Activated CD8-positive, alpha-beta T cell treated with anti-CD3 and anti-CD28 coated beads for 36 hours (primary cell): ENCODE measurements around the gene IL1RAPL2. TPM values are rescaled to one million over a fixed set of nuclear protein-coding genes. Genes with fewer than 3 reads are reported as not detected.

ENCODE experiments used
- ATAC-seq: fragments of 200-7000 bp; cut with Tn5 transposase; one replicate; pipeline ENCODE4 v1.10.0; 2021; ENCODE audit warnings: mild to moderate bottlenecking, moderate library complexity
- CTCF ChIA-PET: fragments of 350-600 bp; sonication (Branson Sonifier 250); formaldehyde crosslinking; loops from one replicate; lab custom pipeline; 2021; ENCODE audit warnings: antibody characterized with exemption; lab: Charles Lee
- POLR2A ChIA-PET: fragments of 350-600 bp; sonication (Branson Sonifier 250); formaldehyde crosslinking; loops from one replicate; lab custom pipeline; 2021; ENCODE audit warnings: antibody characterized with exemption; lab: Charles Lee
- DNase-seq: peaks from one replicate; pipeline ENCODE4 v3.0.0-alpha.2; 2020
- H3K27ac Mint-ChIP-seq: one replicate; pipeline ENCODE4 v1.8.0; 2021; ENCODE audit warnings: mild to moderate bottlenecking, mixed read lengths
- H3K27me3 Mint-ChIP-seq: one replicate; pipeline ENCODE4 v1.8.0; 2021; ENCODE audit warnings: mixed read lengths
- H3K36me3 Mint-ChIP-seq: one replicate; pipeline ENCODE4 v1.8.0; 2021; ENCODE audit warnings: low read depth, mixed read lengths
- H3K4me1 Mint-ChIP-seq: one replicate; pipeline ENCODE4 v1.8.0; 2021; ENCODE audit warnings: low read depth, mixed read lengths
- H3K4me3 Mint-ChIP-seq: one replicate; pipeline ENCODE4 v1.8.0; 2021; ENCODE audit warnings: mild to moderate bottlenecking, moderate library complexity, mixed read lengths
- H3K9me3 Mint-ChIP-seq: one replicate; pipeline ENCODE4 v1.8.0; 2021; ENCODE audit warnings: mixed read lengths
- CTCF ChIP-seq: fragments of 200-600 bp; IDR thresholded peaks from one replicate; pipeline ENCODE4 v1.8.0; 2022; ENCODE audit warnings: antibody characterized with exemption, mild to moderate bottlenecking
- intact Hi-C: fragments of 100-400 bp; cut with micrococcal nuclease; formaldehyde crosslinking; loops from one replicate; pipeline ENCODE4 v1.10.0; 2022
- total RNA-seq, 2 experiments: library from RNA; stranded (reverse); gene quantifications; one replicate each; pipeline ENCODE4 v1.2.3, GENCODE V29; 2021

The IL1RAPL2 gene
- total RNA-seq, 2 experiments from 2014 or later: not detected

DNA sequence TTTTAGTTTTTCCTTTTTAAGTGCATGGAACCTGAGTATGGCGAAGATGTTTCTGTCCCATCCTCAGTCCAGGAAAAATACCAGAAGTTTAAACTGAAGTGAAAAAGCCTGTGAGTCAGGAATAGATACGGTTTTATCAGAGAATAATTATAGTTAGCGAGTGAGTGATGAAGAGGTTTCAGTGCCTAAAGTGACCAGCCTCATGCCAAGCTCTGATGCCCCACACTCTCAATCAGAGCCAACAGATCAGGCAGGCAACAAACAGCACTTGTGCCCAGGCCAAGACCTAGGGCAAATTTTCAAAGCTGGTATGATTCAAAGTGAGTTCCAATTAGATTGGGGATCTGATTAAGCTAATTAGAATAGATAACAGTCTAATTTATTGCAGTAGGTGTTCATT is 1043.5 kb downstream of the IL1RAPL2 start:
- no peaks in the 10 kb centered on the region for H3K9me3 Mint-ChIP-seq
- no peak overlapping the region for H3K4me3 Mint-ChIP-seq
- no peaks in the 10 kb centered on the region for H3K36me3 Mint-ChIP-seq
- POLR2A ChIA-PET: no interaction called here
- intact Hi-C loops: no loop called here
- H3K27ac Mint-ChIP-seq: no peak overlapping the region
- no peak for ATAC-seq
- CTCF ChIA-PET: no interaction called here
- no peaks in the 10 kb centered on the region for H3K27me3 Mint-ChIP-seq
- DNase-seq: no peak
- no peak for TF ChIP-seq CTCF
- no peaks in the 10 kb centered on the region for H3K4me1 Mint-ChIP-seq

GRCh38 chrX:105610411-105610810 is 1044.4 kb downstream of the IL1RAPL2 start:
- Mint-ChIP-seq H3K9me3 (no peaks in the 10 kb centered on the region), H3K4me3 (no peak overlapping the region), H3K27ac (no peak overlapping the region), H3K27me3 (no peaks in the 10 kb centered on the region), H3K4me1 (no peaks in the 10 kb centered on the region), H3K36me3 (no peaks in the 10 kb centered on the region)
- POLR2A ChIA-PET: no interaction called here
- ATAC-seq (no peak), DNase-seq (no peak)
- TF ChIP-seq CTCF: no peak
- CTCF ChIA-PET: no interaction called here
- intact Hi-C loops: no loop called here

DNA sequence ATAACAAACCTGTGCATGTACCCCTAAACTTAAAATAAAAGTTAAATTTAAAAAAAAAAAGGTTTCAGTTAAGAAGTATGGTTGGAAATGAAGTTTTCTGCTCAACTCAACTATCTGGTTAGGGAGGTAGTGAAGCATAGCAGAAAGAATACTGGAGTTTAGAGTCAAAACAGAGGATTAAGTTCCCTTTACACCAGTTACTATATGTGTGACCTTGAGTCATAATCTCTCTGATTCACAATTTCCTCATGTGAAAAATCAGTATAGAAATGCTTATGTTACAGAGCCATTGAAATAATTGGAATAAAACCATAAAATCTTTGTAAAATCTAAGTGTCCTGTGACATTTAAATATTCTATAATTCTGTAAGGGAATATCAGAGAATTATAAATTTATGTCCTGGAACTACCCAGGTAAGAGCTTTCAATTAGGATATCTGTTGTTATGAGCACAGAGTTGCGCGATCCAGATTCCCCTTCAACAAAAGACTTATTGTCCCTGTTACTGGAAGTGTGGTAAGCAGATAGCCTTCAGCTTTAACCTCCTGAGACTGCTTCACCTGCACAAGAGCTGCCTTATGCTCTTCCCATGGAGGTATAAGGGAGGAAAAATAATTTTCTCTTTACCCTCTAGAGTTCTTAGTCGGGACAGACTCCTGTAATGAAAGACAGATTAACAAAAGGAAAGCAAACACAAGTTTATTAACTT is 1052.5 kb downstream of the IL1RAPL2 start:
- no peak overlapping the region for H3K4me3 Mint-ChIP-seq
- DNase-seq (no peak), ATAC-seq (no peak)
- ChIA-PET CTCF (no interaction called here), POLR2A (no interaction called here)
- TF ChIP-seq CTCF: no peak
- no peaks in the 10 kb centered on the region for H3K9me3 Mint-ChIP-seq
- no peaks in the 10 kb centered on the region for H3K4me1 Mint-ChIP-seq
- no peaks in the 10 kb centered on the region for H3K27me3 Mint-ChIP-seq
- no peaks in the 10 kb centered on the region for H3K36me3 Mint-ChIP-seq
- intact Hi-C loops: no loop called here
- H3K27ac Mint-ChIP-seq: no peak overlapping the region

DNA sequence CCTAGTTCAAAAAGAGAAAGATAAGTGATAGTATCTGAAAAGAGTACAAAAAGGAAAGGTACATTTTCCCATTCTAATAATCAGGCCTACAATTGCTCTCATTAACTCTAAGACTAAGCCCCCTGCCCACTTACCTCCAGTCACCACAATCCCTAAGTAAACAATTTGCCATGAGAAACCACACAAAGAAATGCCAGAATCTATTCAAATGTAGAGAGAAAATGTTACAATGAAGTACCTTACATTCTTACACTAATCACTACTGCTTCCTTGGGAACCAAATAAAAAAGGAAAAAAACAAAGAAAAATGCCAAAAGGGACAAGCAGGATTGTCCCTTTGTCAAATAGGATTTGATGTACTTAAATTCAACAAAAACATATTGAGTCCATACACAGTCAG is 1068.2 kb downstream of the IL1RAPL2 start:
- TF ChIP-seq CTCF: no peak
- DNase-seq (no peak), ATAC-seq (no peak)
- Mint-ChIP-seq H3K27me3 (no peaks in the 10 kb centered on the region), H3K27ac (no peak overlapping the region), H3K4me1 (no peaks in the 10 kb centered on the region), H3K9me3 (peaks cover 1% of the 10 kb centered on the region), H3K36me3 (no peaks in the 10 kb centered on the region), H3K4me3 (no peak overlapping the region)
- intact Hi-C loops: no loop called here
- ChIA-PET POLR2A (no interaction called here), CTCF (no interaction called here)

- intact Hi-C loops: no loop called here
- CTCF ChIA-PET: no interaction called here
- POLR2A ChIA-PET: no interaction called here
- no peak for TF ChIP-seq CTCF
- no peaks in the 10 kb centered on the region for H3K9me3 Mint-ChIP-seq
- no peak overlapping the region for H3K27ac Mint-ChIP-seq
- no peaks in the 10 kb centered on the region for H3K27me3 Mint-ChIP-seq
- ATAC-seq (no peak), DNase-seq (no peak)
- H3K36me3 Mint-ChIP-seq: no peaks in the 10 kb centered on the region
- no peaks in the 10 kb centered on the region for H3K4me1 Mint-ChIP-seq
- no peak overlapping the region for H3K4me3 Mint-ChIP-seq
These were observed 1069.8 kb downstream of the IL1RAPL2 start for GRCh38 chrX:105635794-105636193.
